K562 (cell line): ENCODE results near the gene TBCC. TPM values are rescaled to one million over a fixed set of nuclear protein-coding genes. Genes with fewer than 3 reads are reported as not detected.
A peak's percentile ranks its signal among the peaks of the same experiment; 100 is the strongest.

Experiments used
- BRD9 ChIP-seq: fragments of 450-650 bp; IDR thresholded peaks from 2 replicates; pipeline ENCODE4 v1.6.1; 2018; ENCODE audit warnings: low read depth; ENCODE audit not compliant: partially characterized antibody
- CHCHD3 ChIP-seq: fragments of 250-450 bp; sonication (Bioruptor Pico); IDR thresholded peaks from 2 replicates; pipeline ENCODE4 v2.1.2; 2022; ENCODE audit warnings: mild to moderate bottlenecking
- CLOCK ChIP-seq: fragments of 250-450 bp; sonication (Bioruptor Pico); IDR thresholded peaks from 2 replicates; pipeline ENCODE4 v1.4.0; 2020; ENCODE audit warnings: mild to moderate bottlenecking, moderate library complexity, borderline replicate concordance
- COPS2 ChIP-seq: fragments of 450-650 bp; conservative IDR thresholded peaks from 2 replicates; pipeline ENCODE4 v1.6.1; 2016; ENCODE audit warnings: mild to moderate bottlenecking, moderate library complexity
- EZH2 ChIP-seq: IDR thresholded peaks from 2 replicates; pipeline ENCODE4 v1.6.1; 2012; ENCODE audit warnings: low read depth, mild to moderate bottlenecking, inconsistent platforms, low read length, borderline replicate concordance
- GATAD2A ChIP-seq: fragments of 450-650 bp; IDR thresholded peaks from 2 replicates; pipeline ENCODE4 v1.6.1; 2017
- HDAC1 ChIP-seq, 2 experiments: fragments of 450-650 bp; IDR thresholded peaks; 2 replicates each; pipeline ENCODE4 v1.6.1; 2016 to 2017; ENCODE audit warnings: inconsistent platforms in 1 of 2, mild to moderate bottlenecking in 1 of 2, moderate library complexity in 1 of 2
- HLTF ChIP-seq: fragments of 450-650 bp; IDR thresholded peaks from 2 replicates; pipeline ENCODE4 v1.6.1; 2016
- HOMEZ ChIP-seq: fragments of 250-450 bp; sonication (Bioruptor Pico); IDR thresholded peaks from 2 replicates; pipeline ENCODE4 v1.4.0; 2020; ENCODE audit warnings: mild to moderate bottlenecking, moderate library complexity
- JUN ChIP-seq, 2 experiments: sonication (generic) in 1 of 2; formaldehyde crosslinking in 1 of 2; IDR thresholded peaks; 2 replicates each; pipeline versions ENCODE4 v1.6.1 to v1.8.0; 2012 to 2022; ENCODE audit warnings: borderline replicate concordance in 2 of 2, mild to moderate bottlenecking in 2 of 2, improper control_type of control experiment in 1 of 2, low read depth in 1 of 2, low read length in 1 of 2, missing genetic modification reagents in 1 of 2
- KAT8 ChIP-seq: fragments of 450-650 bp; IDR thresholded peaks from 2 replicates; pipeline ENCODE4 v1.6.1; 2016; ENCODE audit warnings: low read depth, mild to moderate bottlenecking
- KLF16 ChIP-seq: IDR thresholded peaks from 2 replicates; pipeline ENCODE4 v1.6.1; 2016; ENCODE audit warnings: antibody characterized with exemption
- NFE2L1 ChIP-seq: fragments of 450-650 bp; IDR thresholded peaks from 2 replicates; pipeline ENCODE4 v1.6.1; 2016; ENCODE audit warnings: missing genetic modification characterization, low read depth, mild to moderate bottlenecking, missing compliant biosample characterization, moderate library complexity, borderline replicate concordance
- NFRKB ChIP-seq: fragments of 450-650 bp; IDR thresholded peaks from 2 replicates; pipeline ENCODE4 v1.6.1; 2016; ENCODE audit warnings: low read depth
- NR2C2 ChIP-seq, 2 experiments: fragments of 200-800 bp in 1 of 2; sonication (Bioruptor generic) in 1 of 2; sonication (generic) in 1 of 2; formaldehyde crosslinking in 1 of 2; IDR thresholded peaks; 2 replicates each; pipeline versions ENCODE4 v1.6.1 to v1.8.0; 2016 to 2022; ENCODE audit warnings: mild to moderate bottlenecking in 1 of 2, missing compliant biosample characterization in 1 of 2, missing genetic modification characterization in 1 of 2, missing genetic modification reagents in 1 of 2
- RBFOX2 ChIP-seq: fragments of 200-400 bp; formaldehyde crosslinking; IDR thresholded peaks from 2 replicates; pipeline ENCODE4 v1.6.1; 2017; ENCODE audit warnings: low read depth, mild to moderate bottlenecking, low read length, moderate library complexity
- RBM15 ChIP-seq: fragments of 200-400 bp; formaldehyde crosslinking; IDR thresholded peaks from 2 replicates; pipeline ENCODE4 v1.6.1; 2018; ENCODE audit warnings: mild to moderate bottlenecking, low read length, moderate library complexity; ENCODE audit not compliant: insufficient read depth
- RFX7 ChIP-seq: fragments of 250-450 bp; sonication (Bioruptor Pico); IDR thresholded peaks from 2 replicates; pipeline ENCODE4 v1.5.1; 2021; ENCODE audit warnings: mild to moderate bottlenecking
- SMC3 ChIP-seq: conservative IDR thresholded peaks from 2 replicates; pipeline ENCODE4 v1.6.1; 2011; ENCODE audit warnings: low read depth, low read length, improper control_type of control experiment; ENCODE audit not compliant: insufficient read depth
- SRSF3 ChIP-seq: fragments of 200-400 bp; formaldehyde crosslinking; IDR thresholded peaks from 2 replicates; pipeline ENCODE4 v1.6.1; 2016; ENCODE audit warnings: mild to moderate bottlenecking, low read length, moderate library complexity; ENCODE audit not compliant: insufficient read depth
- UBTF ChIP-seq, 2 experiments: IDR thresholded peaks; 2 replicates each; pipeline ENCODE4 v1.6.1; 2012; ENCODE audit warnings: improper control_type of control experiment in 2 of 2, low read depth in 2 of 2, low read length in 2 of 2, borderline replicate concordance in 1 of 2
- polyA plus RNA-seq, 8 experiments: library from polyadenylated mRNA; depleted of rRNA in 4 of 8; stranded (reverse) in 5 of 8; unstranded in 3 of 8; fragments of >200 nt; fragmentation: Nextera tagmentation in 2 of 8; fragmentation: Illumina TruSeq in 1 of 8; extraction: Ambion mirVana in 2 of 8; extraction: Trizol in 1 of 8; gene quantifications; 2 replicates each; pipeline versions ENCODE4 v1.2.1 to v1.2.3, GENCODE V29; 2011 to 2014; ENCODE audit warnings: inconsistent platforms in 1 of 8, missing spikeins in 1 of 8
- total RNA-seq, 7 experiments: library from RNA; depleted of rRNA in 6 of 7; stranded (reverse); fragments of >200 nt in 6 of 7; fragmentation: Illumina TruSeq in 2 of 7; extraction: Trizol in 2 of 7; gene quantifications; 2 replicates each; pipeline versions ENCODE4 v1.2.1 to v1.2.3, GENCODE V29; 2011 to 2021; ENCODE audit warnings: low replicate concordance in 1 of 7

The TBCC gene
- total and polyA plus RNA-seq, 9 of the 15 experiments (the other 6 are each of a cell fraction or from before 2014, with no cell fraction given) = 2.8 to 34.1 (median 23.3) TPM

- TF ChIP-seq UBTF (IDR thresholded peaks at IDR 0.05; ENCODE audit: borderline replicate concordance in 1 of 2, low read depth in 2 of 2, low read length in 2 of 2) (peak in 1 of 2 experiments; percentile 31; a peak in 2 of 4 replicates), SRSF3 (0 out of 2 replicates have a peak, but pooled peaks have one; percentile 47), RBFOX2 (peak; percentile 93), BRD9 (peak; percentile 78), HDAC1 (IDR thresholded peaks at IDR 0.05) (peak in 1 of 2 experiments; percentile 47; a peak in 2 of 4 replicates), KAT8 (no peak), SMC3 (no peak), RFX7 (CRISPR knock-in tag) (no peak), NR2C2 (CRISPR knock-in tag; IDR thresholded peaks at IDR 0.05) (peak; percentile 78), NR2C2 (tag; IDR thresholded peaks at IDR 0.05) (peak; percentile 45; the same call in 1 of the 2 replicates), NFE2L1 (tag) (no peak), EZH2 (no peak), HLTF (no peak), JUN (IDR thresholded peaks at IDR 0.05; ENCODE audit: borderline replicate concordance, low read depth, low read length) (peak; percentile 63), JUN (CRISPR knock-in tag; IDR thresholded peaks at IDR 0.05; ENCODE audit: borderline replicate concordance) (peak; percentile 17; the same call in 1 of the 2 replicates), HOMEZ (no peak), CLOCK (CRISPR knock-in tag) (no peak), CHCHD3 (CRISPR knock-in tag) (no peak), COPS2 (no peak), KLF16 (no peak), GATAD2A (no peak), NFRKB (peak; percentile 100), RBM15 (no peak)
Measured at GRCh38 chr6:42745640-42746462, at the start of gene TBCC (continued).
